Raji (cell line): ENCODE measurements around the gene BICRAL.

Experiments used
- POLR2A ChIP-seq: IDR thresholded peaks from 2 replicates; pipeline ENCODE4 v1.6.1; 2011; ENCODE audit warnings: low read depth, low read length, control low read depth; ENCODE audit not compliant: insufficient read depth

BICRAL gene

GRCh38 chr6:42901538-42901957, 119.7 kb downstream of the BICRAL start:
- TF ChIP-seq POLR2A, result no peak

- TF ChIP-seq POLR2A, result no peak
Measured at GRCh38 chr6:42904467-42904866, 122.6 kb downstream of the BICRAL start.

GRCh38 chr6:42907336-42907735, 125.5 kb downstream of the BICRAL start:
- no peak for TF ChIP-seq POLR2A

GRCh38 chr6:42909835-42910234, 128.0 kb downstream of the BICRAL start:
- no peak for TF ChIP-seq POLR2A

- no peak for TF ChIP-seq POLR2A
Measured at GRCh38 chr6:42911171-42912021, 129.5 kb downstream of the BICRAL start.

- TF ChIP-seq POLR2A, result no peak
Measured at GRCh38 chr6:42914546-42914945, 132.7 kb downstream of the BICRAL start.

GRCh38 chr6:42915732-42916131, 133.9 kb downstream of the BICRAL start, which contains the start of gene PTCRA:
TSS of gene PTCRA (plus strand) at chr6:42916053. CDS start at chr6:42916070, 17 bp downstream.
- no peak for TF ChIP-seq POLR2A

GRCh38 chr6:42916288-42916687, 134.4 kb downstream of the BICRAL start:
- no peak for TF ChIP-seq POLR2A
